ENCODE measurements around the gene GAS7. TPM values are rescaled to one million over a fixed set of nuclear protein-coding genes. Genes with fewer than 3 reads are reported as not detected.

Gene GAS7
- total RNA-seq, 1 donor from 2014 or later: 26.7 TPM

GRCh38 chr17:10171581-10171981, 26.8 kb downstream of the GAS7 start:
- no peak for DNase-seq (ENCODE audit: low spot score)

GRCh38 chr17:10171122-10171571, 27.3 kb downstream of the GAS7 start:
- DNase-seq (ENCODE audit: low spot score): no peak

DNA sequence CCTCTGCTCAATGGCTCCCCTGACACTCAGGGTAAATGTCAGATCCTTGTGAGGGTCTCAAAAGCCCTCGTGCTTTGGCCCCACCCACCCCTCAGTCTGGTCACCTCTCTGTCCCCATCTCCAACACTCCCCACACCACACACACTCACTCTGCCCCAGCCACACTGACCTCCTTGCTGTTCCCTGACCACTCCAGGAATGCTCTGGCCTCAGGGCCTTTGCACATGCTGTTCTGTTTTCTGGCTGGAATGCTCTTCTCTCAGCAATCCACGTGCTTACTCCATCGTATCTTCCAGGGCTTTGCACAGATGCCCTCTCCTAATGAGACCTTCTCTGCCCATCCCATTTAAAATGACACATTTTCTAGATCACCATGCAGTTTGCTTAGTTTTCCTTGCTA, 28.2 kb downstream of the GAS7 start:
- no peak for DNase-seq (ENCODE audit: low spot score)

- no peak for DNase-seq (ENCODE audit: low spot score)
Observed at GRCh38 chr17:10169290-10169689, 29.1 kb downstream of the GAS7 start.

GRCh38 chr17:10166176-10166935, 32.0 kb downstream of the GAS7 start:
- DNase-seq (ENCODE audit: low spot score): no peak

DNA sequence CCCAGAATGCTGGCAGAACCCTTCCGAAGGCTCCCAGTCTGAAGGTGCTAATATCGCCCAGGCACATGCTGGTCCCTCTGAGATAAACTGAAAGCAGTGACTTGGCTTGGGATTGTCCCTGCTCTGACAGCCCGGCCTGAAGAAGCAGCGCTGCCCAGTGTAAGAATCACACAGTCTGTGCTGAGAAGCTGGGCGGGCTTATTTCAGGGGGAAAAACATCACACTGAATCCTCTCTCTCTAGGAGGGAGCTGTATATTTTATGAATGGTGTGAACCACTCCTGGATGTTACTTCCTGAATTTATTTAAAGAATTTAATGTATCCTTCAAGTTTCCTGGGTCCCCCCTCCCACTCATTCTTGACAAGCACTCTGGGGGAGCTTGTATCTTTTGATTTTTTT, 36.3 kb downstream of the GAS7 start:
- no peak for DNase-seq (ENCODE audit: low spot score)

- no peak for DNase-seq (ENCODE audit: low spot score)
Observed at GRCh38 chr17:10161386-10161785, 37.0 kb downstream of the GAS7 start.

DNA sequence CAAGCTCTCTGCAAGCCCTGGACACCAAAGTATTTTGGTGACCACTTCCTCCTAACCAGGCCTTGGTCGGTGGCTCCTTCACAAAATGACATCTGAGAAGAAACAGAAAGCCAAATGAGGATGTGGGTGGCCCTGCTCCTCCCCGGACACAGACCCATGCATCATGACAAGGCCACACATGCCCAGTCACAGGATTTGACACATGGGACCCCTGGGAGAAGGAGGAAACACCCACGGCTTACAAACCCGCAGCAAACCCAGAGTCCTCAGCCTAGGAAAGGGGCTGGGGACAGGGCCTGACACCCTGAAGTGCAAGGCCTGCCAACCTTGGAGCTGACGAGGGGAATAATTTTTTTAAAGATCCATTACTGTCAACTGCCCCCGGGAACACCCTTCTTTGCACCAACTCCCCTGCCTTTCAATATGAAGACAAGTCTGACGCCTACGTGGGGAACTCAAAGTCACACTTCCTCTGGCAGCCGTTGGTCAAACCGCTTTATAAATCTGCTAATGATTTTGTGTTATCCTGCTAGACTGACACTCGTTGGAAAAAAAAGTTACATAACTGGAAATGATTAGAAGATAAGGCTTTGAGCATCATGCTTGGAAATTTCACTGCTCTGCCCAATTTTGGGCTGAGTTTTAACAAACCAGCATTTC, 41.3 kb downstream of the GAS7 start:
- DNase-seq (ENCODE audit: low spot score): peak; percentile 56

GRCh38 chr17:10156599-10156947, 41.8 kb downstream of the GAS7 start:
- DNase-seq (ENCODE audit: low spot score): no peak

GRCh38 chr17:10156077-10156435, 42.4 kb downstream of the GAS7 start:
- DNase-seq (ENCODE audit: low spot score): no peak

DNA sequence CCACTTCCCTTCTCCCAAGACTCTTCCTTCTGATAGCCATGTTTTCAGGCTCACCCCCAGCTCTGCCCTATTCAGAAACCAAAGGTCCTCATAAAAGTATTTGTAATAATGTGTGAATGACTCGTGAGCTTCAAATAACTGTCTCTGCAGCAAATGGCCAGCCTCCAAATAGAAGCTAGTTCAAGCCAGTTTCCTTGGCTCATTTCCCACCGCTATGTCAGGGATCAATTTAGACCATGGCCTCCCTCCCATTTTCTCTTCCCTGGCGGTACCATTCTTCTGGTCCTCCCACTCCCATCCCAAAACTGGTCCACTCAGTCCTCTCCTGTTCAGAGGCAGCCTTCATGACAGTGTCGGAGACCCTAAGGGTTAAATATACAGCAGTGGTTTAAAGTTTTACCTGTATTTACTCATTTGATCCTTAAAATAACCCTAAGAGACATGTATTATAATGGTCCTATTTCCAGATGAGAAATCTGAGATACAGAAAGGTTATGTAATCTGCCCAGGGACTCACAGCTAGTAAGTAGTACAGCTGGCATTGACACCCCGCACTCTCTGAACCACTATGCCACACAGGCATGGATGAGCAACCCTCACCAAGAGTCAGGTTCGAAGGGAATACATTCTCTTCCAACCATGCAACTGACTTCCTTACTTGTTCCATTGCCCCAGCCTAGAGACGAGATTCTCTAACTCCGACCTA, 42.9 kb downstream of the GAS7 start:
- no peak for DNase-seq (ENCODE audit: low spot score)

DNA sequence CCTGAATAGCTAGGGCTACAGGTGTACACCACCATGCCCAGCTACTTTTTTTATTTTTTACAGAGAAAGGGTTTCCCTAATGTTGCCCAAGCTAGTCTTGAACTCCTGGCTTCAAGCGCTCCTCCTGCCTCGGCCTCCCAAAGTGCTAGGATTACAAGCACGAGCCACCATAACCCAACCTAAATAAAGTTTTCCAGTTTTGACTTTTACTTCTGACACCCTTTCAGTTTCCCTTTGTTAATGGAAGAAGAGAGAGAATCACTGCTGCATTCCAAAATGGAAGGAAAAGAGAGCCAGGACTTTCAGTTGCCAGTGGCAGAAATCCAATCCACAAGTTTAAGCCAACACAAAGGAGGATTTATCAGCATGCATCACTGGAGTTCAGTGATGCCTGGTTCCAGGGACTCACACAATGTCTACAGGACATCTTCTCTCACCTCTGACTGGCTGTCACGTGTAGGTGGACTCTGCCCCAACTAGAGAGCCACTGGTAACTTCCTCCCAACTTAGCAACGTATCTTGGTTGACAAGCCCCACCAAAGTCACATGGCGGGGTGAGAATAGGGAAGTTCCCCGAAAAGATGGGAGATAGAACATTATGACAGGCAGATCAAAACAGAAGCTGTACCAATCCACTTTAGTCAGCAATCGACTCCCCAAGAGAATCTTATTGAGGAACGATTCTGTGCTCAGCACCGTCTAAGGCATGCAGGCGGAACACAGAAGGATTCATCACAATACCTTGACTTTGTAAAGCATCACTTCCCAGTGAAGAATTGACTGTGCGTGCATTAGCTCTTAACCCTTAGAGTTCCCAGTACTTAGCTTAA, 46.5 kb downstream of the GAS7 start:
- DNase-seq (ENCODE audit: low spot score): peak; percentile 37

DNA sequence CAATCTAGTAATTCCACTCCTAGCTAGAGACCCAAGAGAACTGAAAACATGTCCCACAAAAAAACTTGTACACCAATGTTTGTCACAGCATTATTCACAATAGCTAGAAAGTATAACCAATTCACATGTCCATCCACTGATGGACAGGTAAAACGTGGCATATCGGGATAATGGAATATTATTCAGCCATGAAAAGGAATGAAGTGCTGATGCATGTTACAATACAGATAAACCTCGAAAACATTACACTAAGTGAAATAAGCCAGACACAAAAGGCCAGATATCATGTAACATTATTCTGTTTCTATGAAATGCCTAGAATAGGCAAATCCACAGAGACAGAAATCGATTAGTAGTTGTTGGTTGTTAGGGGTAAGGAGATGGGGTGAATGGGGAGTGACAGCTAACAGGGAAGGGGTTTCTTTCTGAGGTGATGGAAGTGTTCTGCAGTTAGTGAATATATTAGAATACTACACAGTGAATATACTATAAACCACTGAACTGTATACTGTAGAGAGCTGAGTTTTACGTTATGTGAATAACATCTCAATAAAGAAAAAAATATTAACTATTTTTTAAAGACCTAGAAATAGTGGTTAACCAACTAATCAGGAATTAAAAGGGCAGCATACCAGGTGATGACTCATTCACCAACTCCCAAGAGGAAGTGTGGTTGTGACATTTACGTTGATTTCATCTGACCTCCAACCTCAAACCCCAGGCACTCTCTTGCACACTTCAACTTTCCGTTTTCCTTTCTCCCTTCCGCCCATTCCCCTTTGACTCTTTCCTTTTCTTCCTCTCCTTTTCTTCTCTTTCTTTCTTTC, 48.6 kb downstream of the GAS7 start:
- peak; percentile 20 for DNase-seq (ENCODE audit: low spot score)

GRCh38 chr17:10147761-10148415, 50.5 kb downstream of the GAS7 start:
- no peak for DNase-seq (ENCODE audit: low spot score)

DNA sequence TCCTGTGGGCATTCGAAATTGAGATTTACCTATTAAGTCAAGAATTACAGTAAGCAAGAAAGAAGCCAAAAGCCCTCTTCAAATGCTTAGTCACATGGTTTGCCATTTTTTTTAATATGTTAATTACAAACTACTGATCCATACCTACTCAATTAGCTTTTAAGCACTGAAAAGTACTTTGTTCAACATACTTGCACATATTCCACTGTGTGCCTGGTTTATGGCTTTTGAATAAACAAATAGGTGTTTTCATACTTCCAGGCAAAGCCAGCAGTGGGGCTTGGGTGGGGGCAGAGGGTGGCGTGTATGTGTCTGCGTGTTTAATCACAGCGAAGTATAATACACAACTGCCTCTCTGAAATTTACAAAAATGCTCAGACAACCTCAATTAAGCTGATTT, 51.4 kb downstream of the GAS7 start:
- no peak for DNase-seq (ENCODE audit: low spot score)

- no peak for DNase-seq (ENCODE audit: low spot score)
Observed at GRCh38 chr17:10144982-10145381, 53.4 kb downstream of the GAS7 start.

DNA sequence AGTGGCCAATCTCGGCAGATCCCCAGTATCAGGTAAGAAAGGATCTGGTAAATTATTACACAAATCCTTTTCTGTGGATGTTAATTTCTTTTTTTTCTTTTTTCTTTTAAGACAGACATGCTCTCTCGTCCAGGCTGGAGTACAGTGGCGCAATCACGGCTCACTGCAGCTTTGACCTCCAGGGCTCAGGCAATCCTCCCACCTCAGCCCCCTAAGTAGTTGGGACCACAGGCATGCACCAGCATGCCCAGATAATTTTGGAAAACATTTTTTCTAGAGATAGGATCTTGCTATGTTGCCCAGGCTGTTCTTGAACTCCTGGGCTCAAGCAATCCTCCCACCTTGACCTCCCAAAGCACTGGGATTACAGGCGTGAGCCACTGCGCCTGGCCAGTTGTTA, 54.0 kb downstream of the GAS7 start:
- DNase-seq (ENCODE audit: low spot score): no peak

- DNase-seq (ENCODE audit: low spot score): no peak
Observed at GRCh38 chr17:10141436-10141835, 57.0 kb downstream of the GAS7 start.

GRCh38 chr17:10139577-10139976, 58.8 kb downstream of the GAS7 start:
- DNase-seq (ENCODE audit: low spot score): no peak

DNA sequence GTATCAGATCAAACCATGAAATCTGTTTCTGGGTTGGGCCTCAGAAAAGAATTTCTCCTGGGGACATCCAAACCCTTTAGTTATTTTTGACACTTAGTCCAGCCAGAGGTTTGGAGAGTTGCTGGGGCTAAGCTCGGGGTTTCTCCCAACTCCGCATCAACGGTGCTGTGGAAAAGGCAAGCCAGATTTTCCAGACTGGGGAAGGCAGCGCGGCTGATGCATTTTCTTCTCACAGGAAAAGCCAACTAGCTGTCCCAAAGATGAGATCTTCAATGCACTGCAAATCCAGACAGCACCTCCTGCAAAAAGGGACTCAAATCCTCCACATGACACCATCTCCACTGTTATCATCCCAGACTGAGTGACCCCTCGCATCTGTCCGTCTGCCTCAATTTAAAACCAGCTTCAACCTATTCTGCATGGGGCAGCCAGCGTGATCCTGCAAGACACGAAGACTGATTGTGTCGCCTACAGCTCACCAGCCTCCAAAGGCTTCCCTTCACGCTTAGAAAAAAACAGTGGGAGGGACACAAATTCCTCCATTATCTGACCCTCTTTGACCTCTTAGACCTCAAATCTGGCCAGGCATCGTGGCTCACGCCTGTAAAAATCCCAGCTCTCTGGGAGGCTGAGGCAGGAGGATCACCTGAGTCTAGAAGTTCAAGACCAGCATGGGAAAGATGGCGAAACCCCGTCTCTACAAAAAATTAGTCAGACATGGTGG, 62.0 kb downstream of the GAS7 start:
- DNase-seq (ENCODE audit: low spot score): no peak

Data from mucosa of gallbladder (tissue), 1 donor.